Thoracic aorta (tissue), 2 donors: Measurements from ENCODE around the gene PRDM16. TPM values are rescaled to one million over a fixed set of nuclear protein-coding genes. Genes with fewer than 3 reads are reported as not detected.

Experiments
- ATAC-seq: fragments of 150-250 bp; one replicate; pipeline ENCODE4 v1.8.0; 2017; ENCODE audit warnings: low read depth; ENCODE audit not compliant: insufficient number of reproducible peaks, low FRiP score
- DNase-seq: peaks from one replicate; pipeline ENCODE4 v3.0.0-alpha.2; 2020; ENCODE audit warnings: low spot score
- H3K27ac ChIP-seq, 2 donors: fragments of 200-600 bp; sonication (generic); 1 replicate in 1 of 2; 2 replicates in 1 of 2; pipeline ENCODE4 v1.5.1; 2016; ENCODE audit warnings: mild to moderate bottlenecking in 2 of 2, moderate library complexity in 2 of 2
- H3K27me3 ChIP-seq: fragments of 200-600 bp; sonication (generic); replicated peaks from 2 replicates; pipeline ENCODE4 v1.6.0; 2016; ENCODE audit warnings: mild to moderate bottlenecking; ENCODE audit not compliant: insufficient read depth
- H3K36me3 ChIP-seq: fragments of 200-600 bp; sonication (generic); one replicate; pipeline ENCODE4 v1.5.1; 2016
- H3K4me1 ChIP-seq, 2 donors: fragments of 200-600 bp; sonication (generic); 1 replicate in 1 of 2; 2 replicates in 1 of 2; pipeline versions ENCODE4 v1.5.1 to v1.6.0; 2016; ENCODE audit warnings: low read depth in 2 of 2, mild to moderate bottlenecking in 1 of 2; ENCODE audit not compliant: control insufficient read depth in 1 of 2
- H3K4me3 ChIP-seq: fragments of 200-600 bp; sonication (generic); 2 replicates; pipeline ENCODE4 v1.5.1; 2016; ENCODE audit warnings: mild to moderate bottlenecking
- H3K9me3 ChIP-seq: fragments of 200-600 bp; sonication (generic); 2 replicates; pipeline ENCODE4 v1.5.1; 2016
- CTCF ChIP-seq: fragments of 200-600 bp; sonication (generic); IDR thresholded peaks from one replicate; pipeline ENCODE4 v1.5.1; 2019; ENCODE audit warnings: antibody characterized with exemption
- total RNA-seq, 2 donors: library from RNA; depleted of rRNA; stranded (reverse); fragments of >200 nt; gene quantifications; one replicate each; pipeline versions ENCODE4 v1.1.0 to v1.2.3, GENCODE V29; 2016

The PRDM16 gene
- total RNA-seq, 2 donors from 2014 or later, result 68.9 to 85.4 TPM

GRCh38 chr1:3428899-3429298, 359.9 kb downstream of the PRDM16 start:
- peaks cover 69% of the 10 kb centered on the region for H3K36me3 ChIP-seq
- ATAC-seq, result no peak
- H3K9me3 ChIP-seq, result no peaks in the 10 kb centered on the region
- H3K4me3 ChIP-seq, result no peak overlapping the region
- no peaks in the 10 kb centered on the region for H3K27me3 ChIP-seq
- TF ChIP-seq CTCF, result no peak
- no peak overlapping the region for H3K27ac ChIP-seq
- DNase-seq, result no peak
- peaks cover 6 to 10% of the 10 kb centered on the region in 2 donors for H3K4me1 ChIP-seq

DNA sequence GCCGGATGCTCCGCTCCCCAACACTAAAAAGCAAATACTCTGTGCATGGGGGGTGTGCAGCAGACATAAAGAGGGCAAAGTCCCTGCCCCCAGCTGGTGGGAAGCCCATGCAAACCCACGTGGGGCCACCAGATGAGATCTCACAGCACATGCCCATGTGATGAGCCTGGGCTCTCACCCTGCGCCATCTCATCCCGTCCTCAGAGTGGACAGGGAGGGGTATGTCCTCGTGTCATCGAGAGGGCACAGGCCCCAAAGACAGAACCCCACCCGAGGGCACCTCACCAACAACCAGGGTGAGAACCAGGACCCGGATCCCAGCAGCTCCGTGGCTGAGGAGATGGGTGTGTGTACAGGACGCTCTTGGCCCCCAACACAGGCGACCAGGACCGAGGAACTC, 360.3 kb downstream of the PRDM16 start:
- no peak for TF ChIP-seq CTCF
- peaks cover 2 to 5% of the 10 kb centered on the region in 2 donors for H3K4me1 ChIP-seq
- DNase-seq, result no peak
- no peak overlapping the region for H3K27ac ChIP-seq
- no peaks in the 10 kb centered on the region for H3K27me3 ChIP-seq
- H3K4me3 ChIP-seq, result no peak overlapping the region
- no peaks in the 10 kb centered on the region for H3K9me3 ChIP-seq
- peaks cover 70% of the 10 kb centered on the region for H3K36me3 ChIP-seq
- no peak for ATAC-seq

DNA sequence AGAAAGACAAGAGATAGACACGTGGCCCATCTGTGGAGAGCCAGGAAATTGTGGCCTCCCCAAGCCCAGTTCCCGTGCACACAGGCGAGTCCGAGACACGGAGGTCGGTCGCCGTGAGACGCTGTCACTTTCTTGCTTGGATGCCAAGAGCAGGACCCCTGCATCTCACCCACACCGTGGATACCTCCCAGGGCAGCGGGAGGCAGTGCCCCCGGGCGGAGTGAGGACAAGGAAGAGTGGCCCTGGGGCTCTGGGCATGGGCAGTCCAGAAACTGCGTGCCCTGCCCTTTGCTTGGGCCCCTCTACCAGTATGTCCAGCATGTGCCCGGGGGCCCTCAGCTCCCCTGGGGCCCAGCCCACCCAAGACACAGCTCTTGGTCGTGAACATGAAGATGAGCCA, 360.8 kb downstream of the PRDM16 start:
- Histone ChIP-seq H3K9me3 (no peaks in the 10 kb centered on the region), H3K4me3 (no peak overlapping the region), H3K4me1 (peaks cover 0 to under 1% of the 10 kb centered on the region in 2 donors), H3K27ac (no peak overlapping the region), H3K27me3 (no peaks in the 10 kb centered on the region), H3K36me3 (peaks cover 72% of the 10 kb centered on the region)
- no peak for TF ChIP-seq CTCF
- ATAC-seq (no peak), DNase-seq (no peak)

DNA sequence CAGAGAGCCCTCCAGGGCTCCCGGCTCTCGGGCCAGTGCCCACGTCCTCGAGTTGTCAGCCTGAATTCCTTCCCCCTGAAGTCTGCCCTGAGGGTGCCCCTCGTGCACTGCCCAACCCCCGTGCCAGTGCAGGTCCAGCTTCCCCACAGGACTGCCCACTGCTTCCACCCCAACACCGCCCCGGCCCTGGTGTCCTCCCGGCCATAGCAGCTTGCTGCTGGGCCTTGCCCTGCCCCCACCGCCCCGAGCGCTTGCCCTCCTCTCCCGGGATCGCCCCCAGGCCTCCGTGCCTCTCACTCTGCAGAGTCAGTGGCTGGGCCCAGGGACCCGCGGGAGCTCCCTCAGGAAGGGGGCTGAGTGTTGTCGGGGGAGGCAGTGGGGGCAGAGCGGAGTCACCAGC, 361.4 kb downstream of the PRDM16 start:
- no peak for TF ChIP-seq CTCF
- H3K4me3 ChIP-seq, result no peak overlapping the region
- no peak overlapping the region for H3K27ac ChIP-seq
- H3K4me1 ChIP-seq, result no peaks in the 10 kb centered on the region
- no peaks in the 10 kb centered on the region for H3K9me3 ChIP-seq
- H3K36me3 ChIP-seq, result peaks cover 71% of the 10 kb centered on the region
- DNase-seq (no peak), ATAC-seq (no peak)
- no peaks in the 10 kb centered on the region for H3K27me3 ChIP-seq

DNA sequence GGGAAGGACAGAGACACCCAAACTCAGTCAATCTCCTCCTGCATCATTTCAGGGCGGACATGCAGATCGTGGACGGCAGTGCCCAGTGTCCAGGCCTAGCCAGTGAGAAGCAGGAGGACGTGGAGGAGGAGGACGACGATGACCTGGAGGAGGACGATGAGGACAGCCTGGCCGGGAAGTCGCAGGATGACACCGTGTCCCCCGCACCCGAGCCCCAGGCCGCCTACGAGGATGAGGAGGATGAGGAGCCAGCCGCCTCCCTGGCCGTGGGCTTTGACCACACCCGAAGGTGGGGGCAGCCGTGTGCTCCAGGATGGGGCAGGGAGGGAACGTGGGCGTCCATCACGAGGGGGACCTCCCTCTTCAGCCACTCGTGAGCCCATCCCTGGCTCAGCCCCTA, 361.8 kb downstream of the PRDM16 start:
- Histone ChIP-seq H3K27ac (no peak overlapping the region), H3K4me1 (no peaks in the 10 kb centered on the region), H3K27me3 (no peaks in the 10 kb centered on the region), H3K36me3 (peaks cover 70% of the 10 kb centered on the region), H3K4me3 (no peak overlapping the region), H3K9me3 (no peaks in the 10 kb centered on the region)
- DNase-seq (no peak), ATAC-seq (no peak)
- TF ChIP-seq CTCF, result no peak
